Activated T-cell treated with anti-CD3 and anti-CD28 coated beads, Interleukin-2, amount 50 U/mL, for 24 hours (primary cell): ENCODE results near the gene GRID2.

Source experiments
- DNase-seq: peaks from one replicate; pipeline ENCODE4 v3.0.0-alpha.2; 2020
- H3K27ac Mint-ChIP-seq: 2 replicates; pipeline ENCODE4 v1.8.0; 2020; ENCODE audit warnings: mild to moderate bottlenecking, mixed read lengths
- H3K27me3 Mint-ChIP-seq: 2 replicates; pipeline ENCODE4 v1.8.0; 2020; ENCODE audit warnings: mixed read lengths
- H3K36me3 Mint-ChIP-seq: 2 replicates; pipeline ENCODE4 v1.8.0; 2020; ENCODE audit warnings: low read depth, mixed read lengths
- H3K4me1 Mint-ChIP-seq: 2 replicates; pipeline ENCODE4 v1.8.0; 2020; ENCODE audit warnings: low read depth, mixed read lengths
- H3K4me3 Mint-ChIP-seq: 2 replicates; pipeline ENCODE4 v1.8.0; 2020; ENCODE audit warnings: mild to moderate bottlenecking, moderate library complexity, mixed read lengths
- H3K9me3 Mint-ChIP-seq: 2 replicates; pipeline ENCODE4 v1.8.0; 2020; ENCODE audit warnings: mixed read lengths

Gene GRID2

GRCh38 chr4:92501456-92501855 lies 197.7 kb downstream of the GRID2 start:
- Mint-ChIP-seq H3K4me1 (no peaks in the 10 kb centered on the region), H3K36me3 (no peaks in the 10 kb centered on the region), H3K9me3 (peaks cover 11% of the 10 kb centered on the region), H3K27me3 (no peaks in the 10 kb centered on the region), H3K4me3 (no peak overlapping the region), H3K27ac (no peak overlapping the region)
- DNase-seq = no peak

- H3K36me3 Mint-ChIP-seq = no peaks in the 10 kb centered on the region
- no peak for DNase-seq
- H3K4me3 Mint-ChIP-seq = no peak overlapping the region
- no peak overlapping the region for H3K27ac Mint-ChIP-seq
- no peaks in the 10 kb centered on the region for H3K27me3 Mint-ChIP-seq
- no peaks in the 10 kb centered on the region for H3K4me1 Mint-ChIP-seq
- peaks cover 15% of the 10 kb centered on the region for H3K9me3 Mint-ChIP-seq
Measured at GRCh38 chr4:92506933-92507332, 203.2 kb downstream of the GRID2 start.

DNA sequence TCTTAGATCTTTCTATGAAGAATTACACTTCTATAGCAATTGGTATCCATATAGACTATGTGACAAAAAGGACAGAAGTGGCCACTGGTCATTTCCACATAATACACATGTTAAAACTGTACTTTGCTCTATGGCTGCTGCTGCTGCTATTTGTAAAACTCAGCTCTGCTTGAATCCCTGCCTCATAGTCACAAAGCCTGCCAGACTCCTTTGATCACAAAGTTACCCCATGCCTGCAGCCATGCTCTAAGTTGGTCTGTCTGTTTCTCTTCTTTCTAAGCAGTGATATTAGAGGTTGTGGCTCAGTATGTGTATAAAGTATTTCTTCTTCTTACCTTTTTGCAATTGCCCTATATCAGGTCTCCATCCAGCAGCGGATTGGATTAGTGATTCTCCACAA lies 210.9 kb downstream of the GRID2 start:
- DNase-seq = no peak
- H3K27ac Mint-ChIP-seq = no peak overlapping the region
- peaks cover 5% of the 10 kb centered on the region for H3K9me3 Mint-ChIP-seq
- no peaks in the 10 kb centered on the region for H3K27me3 Mint-ChIP-seq
- H3K4me1 Mint-ChIP-seq = no peaks in the 10 kb centered on the region
- H3K36me3 Mint-ChIP-seq = no peaks in the 10 kb centered on the region
- H3K4me3 Mint-ChIP-seq = no peak overlapping the region

DNA sequence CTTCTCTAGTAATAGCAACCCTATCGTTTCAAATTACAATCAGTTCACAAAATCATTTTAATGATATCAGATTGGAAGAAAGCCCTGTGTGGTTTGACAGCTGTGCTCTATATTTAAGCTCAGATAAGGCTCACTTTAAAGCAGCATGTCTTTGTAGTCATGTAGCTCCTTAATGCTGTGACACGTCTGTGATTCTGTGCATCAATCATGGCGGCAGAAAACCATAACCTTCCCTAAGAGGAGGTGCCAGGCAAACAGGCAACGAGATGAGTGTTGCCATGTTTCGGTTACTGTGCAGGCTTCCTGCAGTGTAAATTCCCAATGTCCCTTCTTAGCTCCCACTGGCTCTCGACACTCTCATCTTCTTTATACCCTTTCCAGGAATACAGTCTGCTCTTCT lies 212.7 kb downstream of the GRID2 start:
- Mint-ChIP-seq H3K4me3 (no peak overlapping the region), H3K27me3 (no peaks in the 10 kb centered on the region), H3K36me3 (no peaks in the 10 kb centered on the region), H3K27ac (no peak overlapping the region), H3K4me1 (no peaks in the 10 kb centered on the region), H3K9me3 (peaks cover 6% of the 10 kb centered on the region)
- no peak for DNase-seq

DNA sequence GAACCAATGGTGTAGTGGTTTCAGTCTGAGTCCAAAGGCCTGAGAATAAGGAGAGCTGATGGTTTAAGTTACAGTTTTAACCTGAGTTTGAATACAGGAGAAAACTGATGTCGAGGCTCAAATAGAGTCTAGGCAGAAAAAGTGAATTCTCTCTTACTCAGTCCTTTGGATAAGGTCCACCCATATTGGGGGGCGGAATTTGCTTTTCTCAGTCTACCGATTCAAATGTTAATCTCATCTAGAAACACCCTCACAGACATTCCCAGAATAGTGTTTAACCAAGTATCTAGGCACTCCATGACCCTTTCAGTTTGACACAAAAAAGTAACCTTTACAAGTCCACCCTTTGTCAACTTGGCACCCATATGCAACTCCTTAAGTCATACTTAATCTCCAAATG lies 216.0 kb downstream of the GRID2 start:
- no peak for DNase-seq
- Mint-ChIP-seq H3K27ac (no peak overlapping the region), H3K4me1 (no peaks in the 10 kb centered on the region), H3K4me3 (no peak overlapping the region), H3K9me3 (peaks cover 6% of the 10 kb centered on the region), H3K27me3 (no peaks in the 10 kb centered on the region), H3K36me3 (no peaks in the 10 kb centered on the region)

- H3K36me3 Mint-ChIP-seq = no peaks in the 10 kb centered on the region
- no peak overlapping the region for H3K27ac Mint-ChIP-seq
- peaks cover 6% of the 10 kb centered on the region for H3K9me3 Mint-ChIP-seq
- no peak overlapping the region for H3K4me3 Mint-ChIP-seq
- DNase-seq = no peak
- H3K27me3 Mint-ChIP-seq = no peaks in the 10 kb centered on the region
- H3K4me1 Mint-ChIP-seq = no peaks in the 10 kb centered on the region
Measured at GRCh38 chr4:92520563-92520962, 216.8 kb downstream of the GRID2 start.

- H3K4me1 Mint-ChIP-seq = no peaks in the 10 kb centered on the region
- DNase-seq = no peak
- H3K9me3 Mint-ChIP-seq = peaks cover 5% of the 10 kb centered on the region
- no peak overlapping the region for H3K4me3 Mint-ChIP-seq
- no peaks in the 10 kb centered on the region for H3K36me3 Mint-ChIP-seq
- no peak overlapping the region for H3K27ac Mint-ChIP-seq
- no peaks in the 10 kb centered on the region for H3K27me3 Mint-ChIP-seq
Measured at GRCh38 chr4:92521941-92522340, 218.2 kb downstream of the GRID2 start.

GRCh38 chr4:92522356-92522755 lies 218.6 kb downstream of the GRID2 start:
- no peaks in the 10 kb centered on the region for H3K4me1 Mint-ChIP-seq
- no peaks in the 10 kb centered on the region for H3K27me3 Mint-ChIP-seq
- no peaks in the 10 kb centered on the region for H3K36me3 Mint-ChIP-seq
- H3K4me3 Mint-ChIP-seq = no peak overlapping the region
- no peak overlapping the region for H3K27ac Mint-ChIP-seq
- no peak for DNase-seq
- H3K9me3 Mint-ChIP-seq = peaks cover 7% of the 10 kb centered on the region

GRCh38 chr4:92524131-92524530 lies 220.4 kb downstream of the GRID2 start:
- Mint-ChIP-seq H3K27ac (no peak overlapping the region), H3K4me3 (no peak overlapping the region)

GRCh38 chr4:92528541-92528940 lies 224.8 kb downstream of the GRID2 start:
- no peaks in the 10 kb centered on the region for H3K27me3 Mint-ChIP-seq
- no peak overlapping the region for H3K27ac Mint-ChIP-seq
- H3K9me3 Mint-ChIP-seq = peaks cover 7% of the 10 kb centered on the region
- H3K4me1 Mint-ChIP-seq = no peaks in the 10 kb centered on the region
- H3K36me3 Mint-ChIP-seq = no peaks in the 10 kb centered on the region
- no peak for DNase-seq
- H3K4me3 Mint-ChIP-seq = no peak overlapping the region

More at GRCh38 chr4:92524131-92524530, 220.4 kb downstream of the GRID2 start:
- Mint-ChIP-seq H3K36me3 (no peaks in the 10 kb centered on the region), H3K27me3 (no peaks in the 10 kb centered on the region), H3K4me1 (no peaks in the 10 kb centered on the region), H3K9me3 (peaks cover 8% of the 10 kb centered on the region)
- DNase-seq = no peak

DNA sequence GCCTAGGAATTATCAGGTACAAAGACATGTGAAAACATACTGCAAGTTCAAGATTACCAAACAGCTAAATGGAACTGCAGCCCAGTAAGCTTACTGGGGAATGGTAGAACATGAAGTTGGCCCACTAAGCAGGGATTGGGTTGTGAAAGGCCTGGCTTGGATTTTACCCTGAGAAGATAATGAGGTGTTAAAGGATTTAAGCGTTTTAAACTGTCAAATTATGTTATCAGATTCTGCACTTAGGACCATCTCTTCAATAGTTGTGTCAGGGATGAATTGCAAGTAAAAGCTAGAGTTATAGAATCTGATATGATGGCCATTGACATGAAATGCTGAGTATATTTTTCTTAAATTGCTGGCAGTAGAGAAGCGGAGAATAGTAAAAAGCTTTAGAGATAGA lies 225.7 kb downstream of the GRID2 start:
- Mint-ChIP-seq H3K4me3 (no peak overlapping the region), H3K36me3 (no peaks in the 10 kb centered on the region), H3K4me1 (no peaks in the 10 kb centered on the region), H3K27ac (no peak overlapping the region), H3K9me3 (peaks cover 7% of the 10 kb centered on the region), H3K27me3 (no peaks in the 10 kb centered on the region)
- no peak for DNase-seq

- H3K4me1 Mint-ChIP-seq = no peaks in the 10 kb centered on the region
- H3K9me3 Mint-ChIP-seq = peaks cover 5% of the 10 kb centered on the region
- DNase-seq = no peak
- no peaks in the 10 kb centered on the region for H3K36me3 Mint-ChIP-seq
- H3K27me3 Mint-ChIP-seq = no peaks in the 10 kb centered on the region
- no peak overlapping the region for H3K4me3 Mint-ChIP-seq
- no peak overlapping the region for H3K27ac Mint-ChIP-seq
Measured at GRCh38 chr4:92535599-92535998, 231.8 kb downstream of the GRID2 start.

DNA sequence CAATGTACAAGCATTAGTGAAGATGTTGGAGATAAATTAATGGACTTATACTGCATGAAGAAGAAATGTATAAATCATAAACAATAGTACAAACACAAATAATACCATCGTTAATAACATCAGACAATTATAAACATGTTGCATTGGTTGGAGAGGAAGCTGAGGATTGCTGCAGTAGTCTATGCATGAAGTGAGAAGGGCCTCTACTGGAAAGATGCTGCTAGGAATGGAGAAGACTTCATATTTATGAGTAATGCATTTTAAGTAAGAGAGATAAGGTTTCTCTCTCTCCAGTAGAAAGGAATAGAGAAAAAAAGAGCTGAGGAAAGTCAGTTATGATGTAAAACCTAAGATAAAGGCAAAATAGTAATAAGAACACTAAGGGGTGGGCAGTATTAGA lies 247.8 kb downstream of the GRID2 start:
- Mint-ChIP-seq H3K9me3 (peaks cover 12% of the 10 kb centered on the region), H3K4me1 (no peaks in the 10 kb centered on the region), H3K36me3 (no peaks in the 10 kb centered on the region), H3K27me3 (no peaks in the 10 kb centered on the region), H3K4me3 (no peak overlapping the region), H3K27ac (no peak overlapping the region)
- DNase-seq = no peak

DNA sequence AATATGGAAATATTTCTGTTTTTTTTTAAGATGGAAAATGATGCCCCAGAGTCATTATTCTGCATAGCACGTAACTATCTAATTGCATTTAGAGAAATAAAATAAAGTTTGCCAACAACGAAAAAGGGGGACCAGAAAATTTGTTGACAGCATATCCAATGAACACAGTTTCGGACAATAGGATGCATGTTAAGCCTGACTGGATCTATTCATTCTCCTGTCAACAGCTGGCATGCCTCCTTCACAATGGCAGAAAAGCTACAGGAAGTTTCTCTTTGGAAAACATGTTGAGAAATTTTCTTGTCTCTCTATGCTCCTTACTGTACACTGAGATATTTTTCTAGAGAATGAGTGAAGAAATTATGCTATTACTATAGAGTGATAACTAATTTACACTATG lies 262.5 kb downstream of the GRID2 start:
- DNase-seq = no peak

DNA sequence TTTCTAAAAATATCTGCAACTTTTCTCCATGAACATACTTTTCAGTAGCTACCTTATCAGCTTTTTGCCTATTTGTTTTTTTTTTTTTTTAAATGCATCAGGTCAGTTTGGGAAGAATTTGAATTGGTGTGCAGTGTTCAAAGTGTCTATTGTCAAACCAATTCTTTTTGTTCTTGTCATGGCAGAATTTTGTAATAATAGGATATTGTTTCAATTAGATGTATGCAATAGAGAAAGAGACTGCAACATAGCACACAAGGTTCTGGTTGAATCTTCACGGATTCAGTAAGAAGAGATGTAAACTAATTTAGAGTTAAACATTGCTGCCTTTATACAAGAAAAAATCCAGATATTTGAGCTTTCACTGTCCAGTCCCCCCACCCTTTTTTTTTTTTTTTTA lies 277.1 kb downstream of the GRID2 start:
- Mint-ChIP-seq H3K27me3 (no peaks in the 10 kb centered on the region), H3K27ac (no peak overlapping the region), H3K4me1 (no peaks in the 10 kb centered on the region), H3K9me3 (peaks cover 5% of the 10 kb centered on the region), H3K4me3 (no peak overlapping the region), H3K36me3 (no peaks in the 10 kb centered on the region)
- DNase-seq = no peak

More for the DNA sequence above, 262.5 kb downstream of the GRID2 start:
- H3K9me3 Mint-ChIP-seq = peaks cover 26% of the 10 kb centered on the region
- H3K36me3 Mint-ChIP-seq = no peaks in the 10 kb centered on the region
- no peaks in the 10 kb centered on the region for H3K4me1 Mint-ChIP-seq
- no peaks in the 10 kb centered on the region for H3K27me3 Mint-ChIP-seq
- no peak overlapping the region for H3K27ac Mint-ChIP-seq
- H3K4me3 Mint-ChIP-seq = no peak overlapping the region

GRCh38 chr4:92599044-92599443 lies 295.3 kb downstream of the GRID2 start:
- Mint-ChIP-seq H3K9me3 (peaks cover 12% of the 10 kb centered on the region), H3K36me3 (no peaks in the 10 kb centered on the region), H3K4me1 (no peaks in the 10 kb centered on the region), H3K4me3 (no peak overlapping the region), H3K27ac (no peak overlapping the region), H3K27me3 (no peaks in the 10 kb centered on the region)
- DNase-seq = no peak
